AG04450 (cell line): ENCODE results near the gene PTPRR. TPM values are rescaled to one million over a fixed set of nuclear protein-coding genes. Genes with fewer than 3 reads are reported as not detected.

Experiments
- CTCF ChIA-PET: fragments of 300-600, 350-600 bp; formaldehyde crosslinking; extraction: SDS; loops from one replicate; lab custom pipeline; 2022; ENCODE audit warnings: antibody characterized with exemption, inconsistent platforms; lab: Charles Lee
- POLR2A ChIA-PET: fragments of 350-600 bp; formaldehyde crosslinking; extraction: SDS; loops from one replicate; lab custom pipeline; 2021; ENCODE audit warnings: antibody characterized with exemption, inconsistent platforms; lab: Yijun Ruan, JAX
- DNase-seq: peaks from one replicate; pipeline ENCODE4 v3.0.0-alpha.2; 2011; ENCODE audit warnings: low read depth, low spot score
- H3K27ac ChIP-seq: one replicate; pipeline ENCODE4 v1.5.1; 2012; ENCODE audit warnings: low read depth, low read length, control low read depth
- H3K27me3 ChIP-seq: one replicate; pipeline ENCODE4 v1.6.0; 2012; ENCODE audit warnings: low read length; ENCODE audit not compliant: control insufficient read depth, insufficient read depth
- H3K4me3 ChIP-seq: 2 replicates; pipeline ENCODE4 v1.5.1; 2011; ENCODE audit warnings: mild to moderate bottlenecking, low read depth, low read length, control low read depth
- H3K9me3 ChIP-seq: 2 replicates; pipeline ENCODE4 v1.5.1; 2012; ENCODE audit warnings: low read length; ENCODE audit not compliant: control insufficient read depth, insufficient read depth
- CTCF ChIP-seq: IDR thresholded peaks from 2 replicates; pipeline ENCODE4 v1.5.1; 2011; ENCODE audit warnings: low read depth, low read length, control low read depth, inconsistent platforms
- polyA plus RNA-seq: library from polyadenylated mRNA; depleted of rRNA; stranded (reverse); fragments of >200 nt; gene quantifications from 2 replicates; pipeline ENCODE4 v1.2.3, GENCODE V29; 2011

Gene PTPRR
- polyA plus RNA-seq, 1 experiment = 0.07 TPM

GRCh38 chr12:70733385-70733784 is 187.2 kb downstream of the PTPRR start:
- ChIA-PET POLR2A (no interaction called here), CTCF (interaction anchor here (0.6 to 3.0 kb wide), 47 partner anchors 8 to 1311 kb away, joined by 3 to 21 read pairs (median 4); no protein-coding TSS in a partner anchor)
- Histone ChIP-seq H3K27me3 (no peaks in the 10 kb centered on the region), H3K27ac (no peak overlapping the region), H3K4me3 (no peak overlapping the region), H3K9me3 (no peaks in the 10 kb centered on the region)
- no peak for DNase-seq
- TF ChIP-seq CTCF = peak; percentile 79

DNA sequence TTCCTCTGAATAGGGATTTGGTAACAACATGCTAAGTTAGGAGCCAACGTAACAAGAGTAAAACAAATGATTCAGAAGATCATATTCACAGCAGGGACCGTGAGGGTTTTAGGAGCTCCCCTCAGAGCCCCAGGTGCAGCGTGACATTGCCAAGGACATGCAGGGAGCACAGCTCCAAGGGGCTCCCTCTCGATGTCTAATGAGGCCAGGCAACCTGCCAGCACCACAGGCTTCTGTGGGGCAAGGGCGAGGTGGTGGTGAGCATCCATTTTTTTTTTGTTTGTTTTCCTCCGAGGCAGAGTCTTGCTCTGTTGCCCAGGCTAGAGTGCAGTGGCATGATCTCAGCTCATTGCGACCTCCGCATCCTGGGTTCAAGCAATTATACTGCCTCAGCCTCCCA is 188.3 kb downstream of the PTPRR start:
- ChIA-PET POLR2A (no interaction called here), CTCF (interaction anchor here (0.5 to 3.0 kb wide), 7 partner anchors 15 to 1333 kb away, joined by 3 to 21 read pairs (median 4); no protein-coding TSS in a partner anchor)
- no peaks in the 10 kb centered on the region for H3K27me3 ChIP-seq
- no peak for DNase-seq
- no peaks in the 10 kb centered on the region for H3K9me3 ChIP-seq
- H3K4me3 ChIP-seq = no peak overlapping the region
- TF ChIP-seq CTCF = no peak
- no peak overlapping the region for H3K27ac ChIP-seq

DNA sequence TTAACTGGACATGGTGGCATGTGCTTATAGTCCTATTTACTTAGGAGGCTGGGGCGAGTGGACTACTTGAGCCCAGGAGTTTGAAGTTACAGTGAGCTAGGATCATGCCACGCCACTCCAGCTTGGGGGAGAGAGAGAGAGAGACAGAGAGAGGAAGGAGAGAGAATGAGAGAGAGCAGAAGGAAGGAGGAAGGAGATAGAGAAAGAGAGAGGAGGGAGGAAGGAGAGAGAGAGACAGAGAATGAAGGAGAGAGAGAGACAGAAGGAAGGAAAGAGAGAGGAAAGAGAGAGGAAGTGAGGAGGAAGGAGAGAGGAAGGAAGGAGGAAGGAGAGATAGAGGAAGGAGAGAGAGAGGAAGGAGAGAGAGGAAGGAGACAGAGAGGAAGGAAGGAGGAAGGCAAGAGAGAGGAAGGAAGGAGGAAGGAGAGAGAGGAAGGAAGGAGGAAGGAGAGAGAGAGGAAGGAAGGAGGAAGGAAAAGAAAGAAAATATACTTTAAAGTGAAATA is 189.8 kb downstream of the PTPRR start:
- no peak for DNase-seq
- no peak overlapping the region for H3K4me3 ChIP-seq
- ChIA-PET POLR2A (interaction anchor here (0.7 kb wide), 1 partner anchor 832 kb away, joined by 3 read pairs; no protein-coding TSS in a partner anchor), CTCF (interaction anchor here (0.7 to 1.4 kb wide), 4 partner anchors 14 to 1372 kb away, joined by 3 to 4 read pairs (median 4); no protein-coding TSS in a partner anchor)
- H3K27ac ChIP-seq = no peak overlapping the region
- H3K9me3 ChIP-seq = no peaks in the 10 kb centered on the region
- TF ChIP-seq CTCF = no peak
- H3K27me3 ChIP-seq = no peaks in the 10 kb centered on the region

GRCh38 chr12:70724444-70724843 is 196.1 kb downstream of the PTPRR start:
- DNase-seq = no peak
- Histone ChIP-seq H3K27me3 (no peaks in the 10 kb centered on the region), H3K27ac (no peak overlapping the region), H3K4me3 (no peak overlapping the region), H3K9me3 (no peaks in the 10 kb centered on the region)
- TF ChIP-seq CTCF = no peak
- ChIA-PET POLR2A (no interaction called here), CTCF (no interaction called here)

DNA sequence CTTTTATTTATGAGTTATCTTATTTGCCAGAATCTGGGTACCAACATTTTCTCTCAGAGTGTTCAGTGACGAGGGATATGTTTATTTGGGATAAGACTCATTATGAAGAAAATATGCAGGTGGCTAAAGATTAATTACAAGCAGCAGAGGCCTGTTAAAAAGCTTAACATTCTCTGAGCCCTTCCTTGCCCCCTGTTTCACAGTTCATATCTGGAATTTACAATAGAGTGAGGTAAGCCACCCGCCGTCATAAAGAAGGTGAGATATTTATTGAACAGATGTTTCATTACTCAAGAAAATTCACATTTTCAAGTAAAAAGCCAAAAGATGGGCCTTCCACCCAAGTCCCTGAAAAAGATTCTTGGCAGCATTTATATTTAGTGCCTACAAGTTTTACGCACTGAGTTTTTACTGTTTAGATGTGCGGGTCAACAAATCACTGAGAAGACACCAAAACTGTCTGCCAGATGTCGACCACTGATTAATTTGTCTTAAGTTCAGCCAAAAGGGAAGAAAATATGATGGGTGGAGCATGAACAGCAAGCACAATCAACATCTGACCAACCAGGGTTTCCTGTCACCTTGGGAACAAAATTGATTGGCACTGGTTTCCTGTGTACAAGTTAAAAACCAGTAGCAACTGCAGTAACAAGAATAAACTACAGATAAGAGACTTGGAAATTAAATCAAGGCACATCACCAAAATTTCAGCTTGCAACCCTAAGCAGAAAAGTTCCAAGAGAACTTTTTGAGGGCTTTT is 197.8 kb downstream of the PTPRR start:
- Histone ChIP-seq H3K27me3 (no peaks in the 10 kb centered on the region), H3K27ac (no peak overlapping the region), H3K4me3 (no peak overlapping the region), H3K9me3 (no peaks in the 10 kb centered on the region)
- POLR2A ChIA-PET = no interaction called here
- TF ChIP-seq CTCF = no peak
- no peak for DNase-seq
- CTCF ChIA-PET = interaction anchor here (1.4 to 1.8 kb wide), 2 partner anchors 11 to 132 kb away, joined by 5 to 7 read pairs; no protein-coding TSS in a partner anchor
